Measurements from ENCODE around the gene BHLHE41. TPM values are rescaled to one million over a fixed set of nuclear protein-coding genes. Genes with fewer than 3 reads are reported as not detected.

BHLHE41 gene
- total RNA-seq (10 to 100 TPM in 1 of 2 donors, 1 to 10 TPM in 1; 1.7 to 39.0 TPM), polyA plus RNA-seq (10 to 100 TPM in 1 of 2 donors, 1 to 10 TPM in 1; 2.7 to 10.7 TPM)
- long read RNA-seq, donor 1, result 0 reads
- long read RNA-seq, donor 2, partial matches to known transcripts, result 0 of 1 reads
- long read RNA-seq, donor 2, other reads (novel, unspliced or antisense), result 0 of 1 reads
- long read RNA-seq, donor 3, result 0 reads
- long read RNA-seq, donor 4, result 0 reads
- long read RNA-seq, donor 5, partial matches to known transcripts, result 0 of 1 reads
- long read RNA-seq, donor 5, other reads (novel, unspliced or antisense), result 0 of 1 reads

DNA sequence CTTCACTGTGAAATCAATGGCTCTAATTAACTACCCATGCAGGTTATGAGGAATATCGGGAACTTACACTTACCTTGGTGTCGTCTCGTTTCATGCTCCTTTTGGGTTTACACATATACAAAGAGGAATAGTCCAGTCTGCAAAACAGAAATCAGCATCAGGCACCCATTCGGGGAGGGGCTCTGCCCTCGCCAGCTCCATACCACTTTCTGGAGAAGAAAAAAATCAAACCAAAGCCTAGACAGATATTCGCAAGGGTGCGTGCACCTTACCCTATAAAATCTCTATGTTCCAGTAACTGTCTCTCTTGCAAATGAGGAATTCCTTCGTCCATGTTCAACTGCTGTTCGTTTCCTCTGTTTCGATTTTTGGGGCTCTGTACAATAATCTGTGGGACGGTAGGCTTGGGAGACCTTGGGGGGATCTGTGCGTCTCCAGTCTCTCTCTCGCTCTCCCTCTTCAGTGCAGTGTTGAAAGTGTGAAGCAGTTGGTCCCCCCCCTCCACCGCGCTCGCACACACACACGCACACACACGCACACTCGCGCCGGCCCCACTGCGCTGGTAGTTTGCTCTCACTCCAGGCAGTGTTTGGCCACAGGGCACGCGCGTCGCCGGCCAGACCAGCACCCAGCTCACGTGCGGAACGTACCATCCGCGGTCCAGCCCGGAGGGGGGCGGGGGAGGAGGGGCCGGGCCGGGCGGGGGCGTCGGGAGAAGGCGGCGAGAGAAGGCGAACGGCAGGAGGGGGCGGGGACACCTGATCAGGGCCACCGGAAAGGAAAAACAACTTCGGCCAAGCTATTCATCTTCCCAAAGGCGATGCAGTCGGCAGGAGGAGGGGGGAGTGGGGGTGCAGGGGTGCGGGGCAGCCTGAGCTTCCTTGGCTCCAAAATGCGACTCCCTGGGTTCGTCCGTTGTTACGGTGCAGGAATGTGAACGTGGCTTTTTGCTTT lies at the start of gene BHLHE41:
BHLHE41 (minus strand) TSS at position 592 of the 954 bp plus-strand sequence; CDS start at position 334, 258 bp downstream.
- Histone ChIP-seq H3K9ac (ENCODE audit: insufficient read depth in 1 of 2, low read length in 2 of 2) (peak within 1 kb of the TSS; percentile 1 to 45), H3K27me3 (ENCODE audit: control insufficient read depth in 3 of 3, insufficient read depth in 3 of 3, low read length in 2 of 3) (peaks cover 5 to 77% (median 72%) of the 10 kb centered on the region in 3 donors), H3K36me3 (ENCODE audit: control insufficient read depth in 4 of 4, insufficient read depth in 4 of 4, low read length in 4 of 4) (no peaks in the 10 kb centered on the region), H3K4me1 (ENCODE audit: control insufficient read depth in 5 of 5, insufficient read depth in 5 of 5, low read length in 5 of 5) (peaks cover 2 to 24% (median 7%) of the 10 kb centered on the region in 5 donors), H3K4me3 (peak within 1 kb of the TSS; percentile 45), H3K27ac (ENCODE audit: low read depth in 1 of 2, low read length in 1 of 2) (peak within 1 kb of the TSS; percentile 88 to 100), H3K9me3 (ENCODE audit: control insufficient read depth in 4 of 4, insufficient read depth in 3 of 4, low read length in 3 of 4) (no peaks in the 10 kb centered on the region)
- ATAC-seq (ENCODE audit: insufficient read depth, low FRiP score) (no peak), DNase-seq (peak; percentile 40 to 50 (median 48))
- TF ChIP-seq, protein P1, sequence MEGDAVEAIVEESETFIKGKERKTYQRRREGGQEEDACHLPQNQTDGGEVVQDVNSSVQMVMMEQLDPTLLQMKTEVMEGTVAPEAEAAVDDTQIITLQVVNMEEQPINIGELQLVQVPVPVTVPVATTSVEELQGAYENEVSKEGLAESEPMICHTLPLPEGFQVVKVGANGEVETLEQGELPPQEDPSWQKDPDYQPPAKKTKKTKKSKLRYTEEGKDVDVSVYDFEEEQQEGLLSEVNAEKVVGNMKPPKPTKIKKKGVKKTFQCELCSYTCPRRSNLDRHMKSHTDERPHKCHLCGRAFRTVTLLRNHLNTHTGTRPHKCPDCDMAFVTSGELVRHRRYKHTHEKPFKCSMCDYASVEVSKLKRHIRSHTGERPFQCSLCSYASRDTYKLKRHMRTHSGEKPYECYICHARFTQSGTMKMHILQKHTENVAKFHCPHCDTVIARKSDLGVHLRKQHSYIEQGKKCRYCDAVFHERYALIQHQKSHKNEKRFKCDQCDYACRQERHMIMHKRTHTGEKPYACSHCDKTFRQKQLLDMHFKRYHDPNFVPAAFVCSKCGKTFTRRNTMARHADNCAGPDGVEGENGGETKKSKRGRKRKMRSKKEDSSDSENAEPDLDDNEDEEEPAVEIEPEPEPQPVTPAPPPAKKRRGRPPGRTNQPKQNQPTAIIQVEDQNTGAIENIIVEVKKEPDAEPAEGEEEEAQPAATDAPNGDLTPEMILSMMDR (IDR thresholded peaks at IDR 0.05; ENCODE audit: control extremely low read depth, extremely low read depth), result no peak
- WGBS, 2 donors, result 2% methylated on average over 53 of the region's 54 CpGs

DNA sequence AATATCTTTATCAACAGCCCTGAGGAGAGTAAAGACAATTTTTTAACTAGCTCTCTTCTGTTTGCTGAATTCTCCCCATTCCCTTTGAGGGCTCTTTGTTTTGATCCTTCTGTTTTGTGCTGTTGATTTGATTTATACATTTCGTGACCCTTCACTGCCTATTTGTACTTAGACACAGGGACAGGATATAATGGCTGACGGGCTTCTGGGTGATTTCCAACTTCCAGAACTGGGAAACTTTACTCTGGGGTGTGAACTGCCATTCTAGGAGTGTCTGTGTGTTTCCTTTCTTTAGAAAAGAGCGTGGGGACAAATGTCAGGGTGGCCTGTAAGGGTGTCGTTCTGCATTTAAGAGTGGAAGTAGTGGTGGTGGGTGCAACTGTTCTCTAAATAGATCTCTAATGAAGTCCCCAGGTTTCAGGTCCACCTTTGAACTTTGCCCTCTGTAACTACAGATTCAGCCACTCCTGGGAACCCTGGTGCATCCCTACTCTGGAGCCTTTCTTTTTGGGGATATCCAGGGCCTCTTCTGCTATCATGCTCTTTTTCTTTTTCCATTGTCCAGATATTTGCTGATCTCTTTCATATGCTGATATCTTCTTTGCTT lies 48.2 kb upstream of the BHLHE41 start:
- WGBS, 2 donors, result 65 to 76% methylated on average over 4 of the region's 4 CpGs
- TF ChIP-seq, protein P1 (IDR thresholded peaks at IDR 0.05; ENCODE audit: control extremely low read depth, extremely low read depth), result no peak
- no peak overlapping the region for H3K9ac ChIP-seq (ENCODE audit: insufficient read depth in 1 of 2, low read length in 2 of 2)
- H3K27me3 ChIP-seq (ENCODE audit: control insufficient read depth in 3 of 3, insufficient read depth in 3 of 3, low read length in 2 of 3), result peaks cover 0 to 3% (median 0%) of the 10 kb centered on the region in 3 donors
- H3K27ac ChIP-seq (ENCODE audit: low read depth in 1 of 2, low read length in 1 of 2), result no peak overlapping the region
- no peaks in the 10 kb centered on the region for H3K9me3 ChIP-seq (ENCODE audit: control insufficient read depth in 4 of 4, insufficient read depth in 3 of 4, low read length in 3 of 4)
- H3K36me3 ChIP-seq (ENCODE audit: control insufficient read depth in 4 of 4, insufficient read depth in 4 of 4, low read length in 4 of 4), result no peaks in the 10 kb centered on the region
- ATAC-seq (ENCODE audit: insufficient read depth, low FRiP score) (no peak), DNase-seq (peak in 1 of 3 donors; percentile 7)
- no peak overlapping the region for H3K4me3 ChIP-seq
- no peaks in the 10 kb centered on the region for H3K4me1 ChIP-seq (ENCODE audit: control insufficient read depth in 5 of 5, insufficient read depth in 5 of 5, low read length in 5 of 5)

DNA sequence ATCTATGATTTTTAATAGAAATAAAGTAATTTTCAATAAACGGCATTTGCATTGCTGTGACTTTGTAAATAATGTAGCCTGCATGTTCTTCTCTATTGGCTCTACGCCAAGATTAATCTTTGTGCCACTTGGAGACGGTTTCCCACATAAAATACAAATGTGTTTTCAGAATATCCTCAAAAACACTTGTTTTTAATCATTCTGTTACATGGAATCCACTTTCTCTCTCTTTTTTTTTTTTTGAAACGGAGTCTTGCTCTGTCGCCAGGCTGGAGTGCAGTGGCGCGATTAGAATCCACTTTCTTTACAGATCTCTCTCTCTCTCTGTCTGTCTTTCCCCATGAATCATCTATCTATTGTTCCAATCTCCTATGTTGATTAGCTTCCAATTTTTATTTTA lies 47.7 kb upstream of the BHLHE41 start:
- peak in 1 of 3 donors; percentile 21 for DNase-seq
- H3K4me3 ChIP-seq, result no peak overlapping the region
- no peak for ATAC-seq (ENCODE audit: insufficient read depth, low FRiP score)
- TF ChIP-seq, protein P1 (IDR thresholded peaks at IDR 0.05; ENCODE audit: control extremely low read depth, extremely low read depth), result no peak
- H3K9ac ChIP-seq (ENCODE audit: insufficient read depth in 1 of 2, low read length in 2 of 2), result no peak overlapping the region
- H3K27ac ChIP-seq (ENCODE audit: low read depth in 1 of 2, low read length in 1 of 2), result no peak overlapping the region
- WGBS, 2 donors, result 86 to 95% methylated on average over 7 of the region's 7 CpGs
- H3K27me3 ChIP-seq (ENCODE audit: control insufficient read depth in 3 of 3, insufficient read depth in 3 of 3, low read length in 2 of 3), result peaks cover 0 to 3% (median 0%) of the 10 kb centered on the region in 3 donors
- no peaks in the 10 kb centered on the region for H3K9me3 ChIP-seq (ENCODE audit: control insufficient read depth in 4 of 4, insufficient read depth in 3 of 4, low read length in 3 of 4)
- no peaks in the 10 kb centered on the region for H3K4me1 ChIP-seq (ENCODE audit: control insufficient read depth in 5 of 5, insufficient read depth in 5 of 5, low read length in 5 of 5)
- H3K36me3 ChIP-seq (ENCODE audit: control insufficient read depth in 4 of 4, insufficient read depth in 4 of 4, low read length in 4 of 4), result no peaks in the 10 kb centered on the region
